NCI-H2081 (cell line): Measurements from ENCODE around the gene PTPRT.
"Not testable (repeated sequence)": the region's sequence is repeated elsewhere in the genome, so short reads cannot be mapped to it uniquely, and the experiment has no call there.

ENCODE experiments used
- DNase-seq, 2 experiments: peaks; one replicate each; lab custom pipeline; 2025; lab: John Stamatoyannopoulos, UW

Gene PTPRT

GRCh38 chr20:42910808-42911207, 278.9 kb downstream of the PTPRT start:
- DNase-seq, result not testable (repeated sequence)

DNA sequence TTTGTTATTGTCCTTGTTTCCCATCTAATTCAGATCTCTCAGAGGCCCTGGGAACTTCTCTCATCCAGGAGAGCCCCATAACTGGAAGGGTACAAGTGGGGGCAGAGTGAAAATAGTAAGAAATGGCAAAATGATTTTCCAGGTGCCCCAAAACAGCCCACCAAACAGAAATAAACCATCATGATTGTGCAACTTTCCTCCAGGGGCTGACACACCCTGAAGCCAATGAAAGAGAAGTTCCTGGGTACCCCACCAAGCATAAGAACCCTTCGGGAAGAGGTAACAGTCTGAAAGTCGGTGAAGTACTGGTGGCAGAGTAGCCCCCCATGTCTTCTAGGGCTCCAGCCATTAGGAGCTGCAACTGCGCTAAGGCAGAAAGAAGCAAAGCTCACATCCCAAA, 282.0 kb downstream of the PTPRT start:
- no peak for DNase-seq

- no peak for DNase-seq
These were observed 283.6 kb downstream of the PTPRT start for GRCh38 chr20:42906120-42906519.

DNA sequence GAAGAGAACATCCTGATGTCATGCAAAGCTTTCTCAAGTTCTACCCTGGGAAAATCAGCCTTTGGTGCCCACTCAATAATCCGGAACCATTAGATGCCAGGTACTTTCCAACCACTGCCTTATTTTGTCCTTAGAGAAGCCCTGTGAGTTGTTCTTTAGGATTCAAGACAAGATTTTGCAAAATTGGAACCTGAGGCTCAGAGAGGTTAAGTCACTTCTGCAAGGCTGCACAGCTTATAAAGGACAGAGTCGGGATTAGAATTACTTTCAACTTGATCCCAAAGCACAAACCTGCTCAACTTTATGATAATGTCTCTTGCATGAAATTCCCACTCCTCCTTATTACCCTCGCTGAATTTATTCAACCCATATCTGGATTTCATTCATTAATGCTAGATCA, 287.2 kb downstream of the PTPRT start:
- DNase-seq, result no peak

DNA sequence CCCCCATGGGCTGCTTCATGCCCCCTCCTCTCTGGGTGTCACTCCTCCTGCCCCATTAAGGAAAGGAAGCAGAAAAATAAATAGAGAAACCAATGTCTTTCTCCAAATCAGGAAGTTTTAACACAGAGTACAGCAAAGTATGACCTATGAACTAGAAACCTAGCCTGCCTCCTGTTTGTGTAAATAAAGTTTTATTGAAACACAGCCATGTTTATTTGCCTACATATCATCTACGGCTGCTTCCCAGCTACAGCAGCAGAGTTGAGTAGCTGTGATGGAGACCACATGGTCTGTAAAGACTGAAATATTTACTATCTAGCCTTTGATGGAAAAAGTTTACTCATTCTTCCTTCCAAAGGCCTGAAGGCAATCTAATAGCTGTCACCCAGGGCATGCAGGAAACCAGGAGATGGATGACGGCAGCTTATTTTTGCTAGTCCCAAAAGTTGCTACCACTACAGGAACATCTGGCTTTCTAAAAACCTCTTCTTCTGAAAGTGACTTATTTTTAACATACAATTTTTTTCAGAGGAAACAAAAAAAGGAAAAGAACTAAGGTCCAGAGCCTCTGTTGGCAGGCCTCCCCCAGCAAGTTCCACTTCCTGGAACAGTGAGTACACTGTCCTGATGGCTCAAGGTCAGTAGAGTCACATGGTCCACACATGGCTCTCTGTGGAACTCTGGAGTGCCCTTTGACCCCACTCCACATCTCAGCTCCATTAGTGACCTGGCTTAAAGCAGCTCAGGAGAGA, 287.8 kb downstream of the PTPRT start:
- no peak for DNase-seq

GRCh38 chr20:42900764-42901163, 288.9 kb downstream of the PTPRT start:
- not testable (repeated sequence) for DNase-seq

GRCh38 chr20:42895020-42895419, 294.7 kb downstream of the PTPRT start:
- DNase-seq, result no peak

GRCh38 chr20:42894483-42894882, 295.2 kb downstream of the PTPRT start:
- no peak for DNase-seq

DNA sequence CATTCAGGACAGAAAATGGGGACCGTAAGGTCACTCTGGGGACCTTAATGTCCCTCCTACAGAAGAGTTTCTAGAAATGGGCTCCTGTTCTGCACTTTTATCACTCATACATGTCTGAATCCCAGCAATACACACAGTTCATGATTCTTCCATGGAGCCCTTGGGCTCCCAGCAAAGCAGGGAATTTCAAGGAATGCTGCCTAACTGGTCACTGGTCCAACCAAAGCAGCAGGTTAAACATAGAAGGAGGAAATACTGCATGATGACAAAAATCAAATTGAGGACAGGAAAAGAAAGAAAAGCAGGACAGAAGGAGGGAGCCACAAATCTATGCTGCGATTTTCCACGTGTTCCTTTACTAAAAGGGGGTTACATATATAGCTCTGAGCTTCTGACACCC, 300.2 kb downstream of the PTPRT start:
- DNase-seq, result no peak

- no peak for DNase-seq
These were observed 302.4 kb downstream of the PTPRT start for GRCh38 chr20:42887281-42887680.

- no peak for DNase-seq
These were observed 302.9 kb downstream of the PTPRT start for GRCh38 chr20:42886801-42887200.

- no peak for DNase-seq
These were observed 303.7 kb downstream of the PTPRT start for GRCh38 chr20:42886046-42886445.

DNA sequence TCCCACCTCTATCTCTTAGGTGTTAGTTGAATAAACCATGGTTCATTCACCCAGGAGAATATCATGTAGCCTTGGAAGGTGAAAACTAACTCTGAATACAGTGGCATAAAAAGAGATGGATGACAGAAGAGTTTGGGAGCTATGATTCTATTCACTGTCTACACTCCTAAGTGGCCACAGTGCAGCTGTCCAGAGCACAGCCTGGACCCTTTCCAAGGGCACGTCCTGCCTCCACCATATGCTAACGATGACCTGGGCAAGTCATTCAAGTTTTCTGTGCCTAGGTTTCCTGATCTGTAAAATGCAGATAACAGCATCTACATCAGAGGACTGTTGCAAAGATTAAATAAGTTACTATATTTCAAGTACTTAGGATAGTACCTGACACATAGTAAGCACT, 314.1 kb downstream of the PTPRT start:
- no peak for DNase-seq

- DNase-seq, result no peak
These were observed 316.4 kb downstream of the PTPRT start for GRCh38 chr20:42873259-42873658.

DNA sequence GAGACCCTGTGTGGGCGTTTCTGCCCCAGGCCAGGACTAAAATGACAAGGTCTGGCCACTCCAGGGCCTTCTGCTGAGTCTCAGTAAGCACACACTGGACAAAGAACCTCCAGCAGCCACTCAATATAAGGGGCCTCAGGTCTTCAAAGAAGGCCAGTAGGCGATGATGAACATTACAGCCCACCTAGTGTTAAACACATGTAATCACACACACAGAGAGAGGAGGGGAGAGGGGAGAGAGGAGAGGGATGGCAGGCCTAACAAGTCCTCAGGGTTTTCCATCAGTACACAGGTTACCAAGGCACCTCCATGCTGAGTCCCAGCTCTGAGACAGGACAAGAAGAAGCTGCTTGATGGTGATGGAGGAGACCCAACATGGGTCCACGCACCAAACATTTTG, 325.6 kb downstream of the PTPRT start:
- no peak for DNase-seq

DNA sequence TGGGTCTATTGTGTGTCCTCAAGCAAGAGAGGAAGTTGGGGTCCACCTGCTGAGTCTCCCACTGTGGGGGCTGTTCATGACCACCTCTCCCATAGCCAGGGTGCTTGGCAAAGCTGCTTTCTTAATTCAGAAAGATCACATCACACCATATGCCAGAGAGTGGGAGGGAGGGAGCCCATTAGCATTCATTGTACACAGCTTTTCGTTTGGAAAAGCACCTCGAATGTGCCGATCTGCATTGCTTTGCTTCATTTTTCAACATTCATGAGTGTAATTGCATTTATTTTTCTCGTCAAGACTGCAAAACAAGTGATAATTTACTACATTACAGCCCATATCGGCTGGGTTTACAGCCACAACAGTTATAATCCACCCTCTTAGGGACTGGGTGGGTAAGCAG, 327.3 kb downstream of the PTPRT start:
- DNase-seq, result no peak

DNA sequence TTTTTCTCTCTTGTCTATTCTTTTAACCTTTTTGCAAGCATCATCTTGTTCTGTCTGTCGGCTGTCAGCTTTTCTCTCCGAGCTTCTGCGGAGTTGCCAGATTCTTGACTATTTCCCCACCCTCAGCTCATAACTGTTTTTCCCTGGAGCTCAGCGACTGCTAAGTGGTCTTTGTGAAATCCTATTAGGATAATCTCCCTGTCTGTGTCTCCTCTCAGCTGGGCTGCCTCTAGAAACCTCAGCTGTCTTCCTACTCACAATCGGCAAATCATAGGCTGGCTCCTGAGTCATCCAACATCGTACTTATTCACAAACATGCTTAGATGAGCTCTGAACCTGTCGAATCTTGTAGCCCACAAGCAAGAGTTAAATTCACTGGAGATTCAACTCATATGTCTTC, 332.3 kb downstream of the PTPRT start:
- DNase-seq, result no peak

DNA sequence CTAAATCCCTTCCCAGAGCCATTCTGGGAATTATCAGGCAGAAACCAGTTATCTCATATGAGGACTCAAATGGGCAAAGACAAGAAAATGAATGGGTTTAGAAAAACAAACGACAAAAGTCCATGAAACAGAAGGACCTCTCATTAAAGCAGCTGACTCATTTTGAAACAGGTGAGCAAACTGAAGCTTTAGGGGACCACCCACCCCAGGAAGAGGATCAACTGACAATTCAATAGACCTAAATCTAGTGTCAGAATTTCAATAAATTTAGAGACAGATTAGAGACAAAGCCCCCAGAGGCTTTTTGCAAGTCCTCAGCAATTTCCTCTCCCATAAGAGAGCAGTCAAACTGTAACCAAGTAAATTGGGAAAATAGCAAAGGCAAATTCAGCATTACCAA, 333.8 kb downstream of the PTPRT start:
- DNase-seq, result no peak

- DNase-seq, result no peak
These were observed 337.0 kb downstream of the PTPRT start for GRCh38 chr20:42852691-42853090.

GRCh38 chr20:42846784-42847490, 342.8 kb downstream of the PTPRT start:
- DNase-seq, result no peak

- no peak for DNase-seq
These were observed 345.0 kb downstream of the PTPRT start for GRCh38 chr20:42844751-42845150.

DNA sequence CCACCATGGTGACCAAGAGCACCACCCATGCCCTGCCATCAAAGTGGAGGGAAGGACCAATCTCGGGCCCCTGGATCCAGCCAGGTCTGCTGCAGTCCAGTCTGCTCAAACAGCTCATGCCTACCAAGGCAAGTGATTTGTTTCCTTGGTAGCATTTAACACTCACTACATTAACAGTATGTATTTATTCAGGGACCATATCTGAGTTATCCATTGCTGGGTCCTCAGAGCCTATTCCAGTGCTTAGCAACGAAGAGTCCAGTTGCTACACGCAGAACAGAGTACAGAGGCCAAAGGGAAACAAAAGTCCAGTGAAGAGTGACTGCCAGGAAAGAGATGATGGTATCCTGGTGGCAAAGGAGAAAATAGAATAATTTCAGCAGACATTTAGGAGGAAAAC, 352.2 kb downstream of the PTPRT start:
- no peak for DNase-seq

DNA sequence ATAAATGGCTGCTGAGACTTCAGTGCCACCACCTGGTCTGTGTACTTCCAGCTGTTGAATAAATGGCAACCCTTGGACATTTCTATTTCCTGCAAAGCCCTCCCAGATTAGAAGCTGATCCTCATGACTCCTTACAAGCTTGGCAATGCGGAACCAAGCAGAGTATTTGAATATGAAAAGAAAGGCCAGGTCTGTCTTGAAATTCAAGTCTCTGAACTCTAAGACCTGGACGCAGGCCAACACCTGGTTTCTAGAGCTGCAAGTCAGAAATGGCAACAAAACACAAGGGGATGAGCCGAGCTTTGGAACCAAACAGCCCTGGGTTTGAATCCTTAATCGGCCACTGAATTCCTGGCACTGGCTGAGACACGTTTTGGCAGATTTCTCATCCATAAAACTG, 353.4 kb downstream of the PTPRT start:
- no peak for DNase-seq

GRCh38 chr20:42807876-42808275, 381.8 kb downstream of the PTPRT start:
- no peak for DNase-seq
